GM19395 (cell line): ENCODE data around the gene VGLL4.
"Not testable (repeated sequence)": the region's sequence is repeated elsewhere in the genome, so short reads cannot be mapped to it uniquely, and the experiment has no call there.

Experiments
- ATAC-seq: cut with Tn5 transposase; IDR thresholded peaks from one replicate; pipeline ENCODE4 v1.9.1; 2021; ENCODE audit warnings: mild to moderate bottlenecking, moderate library complexity; ENCODE audit not compliant: unreplicated experiment

VGLL4 gene

DNA sequence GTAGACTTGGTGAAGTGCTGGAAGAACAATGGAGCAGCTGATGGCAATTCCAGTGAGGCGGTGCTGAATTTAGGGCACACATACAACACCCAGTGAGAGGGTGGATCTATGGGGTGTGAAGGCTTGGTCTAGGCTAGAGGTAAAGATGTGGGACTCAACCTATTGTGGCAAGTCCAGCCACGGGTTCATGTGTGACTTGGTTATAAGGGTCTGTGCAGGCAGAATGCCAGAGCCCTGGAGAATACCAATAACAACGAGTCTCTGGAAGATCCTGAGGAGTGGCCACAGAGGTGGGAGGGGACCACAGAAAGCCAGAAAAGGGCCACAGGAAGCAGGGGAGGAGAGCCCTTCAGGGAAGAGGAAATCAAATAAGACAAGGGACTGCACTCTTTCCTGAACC, 55.0 kb downstream of the VGLL4 start:
- ATAC-seq = no peak

- ATAC-seq = no peak
These were observed 55.4 kb downstream of the VGLL4 start for GRCh38 chr3:11588338-11588737.

GRCh38 chr3:11587766-11588165, 55.9 kb downstream of the VGLL4 start:
- ATAC-seq = no peak

DNA sequence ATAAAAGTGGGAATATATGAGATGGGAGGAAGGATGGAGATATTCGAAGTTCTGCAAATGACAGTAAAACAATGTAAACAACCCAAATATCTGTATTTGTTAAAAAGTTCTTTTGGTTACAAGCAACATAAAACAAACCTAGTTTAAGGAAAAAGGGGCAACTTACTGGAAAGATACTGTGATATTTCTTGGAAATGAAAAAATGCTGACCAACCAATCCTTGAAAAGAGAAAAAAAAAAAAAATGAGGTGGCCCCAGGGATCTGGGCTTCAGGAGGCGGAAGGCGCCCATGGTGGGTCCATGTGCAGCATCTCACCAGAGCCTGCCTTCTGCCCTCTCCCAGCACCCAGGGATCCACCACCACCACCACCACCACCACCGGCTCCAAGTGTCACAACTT, 59.1 kb downstream of the VGLL4 start:
- ATAC-seq = no peak

- no peak for ATAC-seq
These were observed 60.1 kb downstream of the VGLL4 start for GRCh38 chr3:11583638-11584046.

DNA sequence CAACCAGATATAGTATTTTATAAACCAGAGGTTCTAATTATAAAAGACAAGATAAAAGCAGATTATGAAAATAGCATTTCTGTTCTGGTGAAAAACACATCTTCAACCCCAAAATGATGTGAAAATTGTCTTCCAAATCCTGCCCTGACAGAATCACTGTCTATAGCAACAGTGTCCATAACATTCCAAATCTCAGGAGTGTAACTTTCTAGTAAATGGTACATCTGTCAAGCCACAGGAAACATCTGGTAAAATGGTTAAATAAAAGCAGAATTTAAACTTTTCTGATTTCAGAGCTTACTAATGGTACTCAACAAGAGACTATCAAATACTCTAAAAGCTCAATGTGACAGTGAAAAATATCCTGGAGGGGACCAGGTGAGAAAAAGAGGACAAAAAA, 60.5 kb downstream of the VGLL4 start:
- no peak for ATAC-seq

DNA sequence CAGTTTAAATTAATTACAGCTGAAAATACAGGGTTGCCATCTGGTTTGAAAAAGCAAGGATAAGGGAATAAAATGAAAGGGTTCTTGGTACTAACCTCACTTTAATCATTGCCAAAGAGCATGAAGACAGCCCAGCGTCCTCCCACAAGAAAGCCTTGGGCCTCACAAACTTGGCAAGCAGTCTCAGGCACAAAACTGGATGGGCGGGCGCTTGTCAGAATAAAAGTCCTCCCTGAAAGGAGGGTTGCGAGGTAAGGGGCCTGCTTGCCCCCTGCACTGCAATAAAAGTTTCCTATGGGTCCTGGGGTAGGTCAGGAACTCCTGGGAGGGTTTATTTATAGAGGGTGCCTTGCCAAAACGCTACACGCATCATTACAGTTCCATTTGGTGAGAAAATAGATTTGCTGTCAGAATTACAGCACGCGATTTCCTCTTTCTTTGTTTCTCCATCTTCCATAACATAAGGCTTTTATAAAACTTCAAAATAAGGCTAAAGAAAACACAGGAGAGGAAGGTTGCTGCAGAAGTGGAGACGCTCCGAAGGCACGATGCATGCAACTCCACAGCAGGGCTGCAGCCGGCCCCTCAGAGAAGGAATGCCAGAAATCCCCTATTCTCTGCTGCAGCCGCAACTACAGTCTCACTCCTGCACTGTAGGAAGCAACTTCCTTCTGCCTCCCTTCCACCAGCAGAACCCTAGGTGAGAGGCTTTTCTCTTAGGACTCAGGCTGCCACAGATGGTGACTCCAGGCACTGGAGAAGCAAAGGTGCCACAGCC, 61.3 kb downstream of the VGLL4 start:
- peak; percentile 50 for ATAC-seq

DNA sequence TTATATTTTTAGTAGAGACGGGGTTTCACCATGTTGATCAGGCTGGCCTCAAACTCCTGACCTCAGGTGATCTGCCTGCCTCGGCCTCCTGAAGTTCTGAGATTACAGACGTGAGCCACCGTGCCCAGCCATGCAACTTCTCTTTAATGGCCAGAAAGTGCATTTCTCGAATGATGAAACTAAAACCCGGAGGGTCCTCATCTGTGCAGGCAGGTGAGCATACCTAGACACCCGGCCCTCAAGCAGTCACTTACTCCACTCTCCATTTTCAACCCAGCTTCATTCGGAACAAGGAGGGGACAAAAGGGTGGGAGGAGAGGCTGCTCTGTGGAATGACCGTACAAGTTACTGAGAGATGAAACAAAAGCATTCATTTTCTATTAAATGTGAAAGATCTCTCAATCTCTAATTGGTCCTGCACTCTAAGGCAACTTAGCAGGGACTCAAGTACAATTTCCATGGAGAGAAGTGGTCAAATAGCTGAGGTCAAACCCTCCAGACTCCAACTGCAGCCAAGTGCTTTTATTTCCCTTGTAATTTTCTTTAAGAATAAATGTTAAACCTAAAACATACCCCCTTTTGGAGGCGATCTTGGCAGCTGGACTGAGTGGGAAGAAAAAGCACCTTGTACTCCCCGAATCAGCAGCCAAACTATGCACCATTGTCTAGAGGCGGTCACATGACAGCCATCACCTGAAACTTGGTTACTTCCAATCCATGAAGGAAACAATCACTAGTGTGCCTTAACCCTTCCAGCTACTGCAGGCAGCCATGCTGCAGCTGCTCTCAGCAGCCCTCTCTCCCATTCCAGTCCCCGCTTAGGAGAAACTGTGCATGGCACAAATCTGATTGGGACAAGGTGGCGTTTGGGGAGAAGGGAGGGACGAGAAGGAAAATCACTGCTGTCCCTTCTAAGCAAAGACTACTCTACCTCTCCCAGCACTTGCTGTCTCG, 62.2 kb downstream of the VGLL4 start:
- ATAC-seq = no peak

- ATAC-seq = no peak
These were observed 63.1 kb downstream of the VGLL4 start for GRCh38 chr3:11580645-11581044.

GRCh38 chr3:11578169-11578568, 65.5 kb downstream of the VGLL4 start:
- ATAC-seq = no peak

- no peak for ATAC-seq
These were observed 67.3 kb downstream of the VGLL4 start for GRCh38 chr3:11576453-11576852.

GRCh38 chr3:11575677-11576076, 68.0 kb downstream of the VGLL4 start:
- ATAC-seq = no peak

DNA sequence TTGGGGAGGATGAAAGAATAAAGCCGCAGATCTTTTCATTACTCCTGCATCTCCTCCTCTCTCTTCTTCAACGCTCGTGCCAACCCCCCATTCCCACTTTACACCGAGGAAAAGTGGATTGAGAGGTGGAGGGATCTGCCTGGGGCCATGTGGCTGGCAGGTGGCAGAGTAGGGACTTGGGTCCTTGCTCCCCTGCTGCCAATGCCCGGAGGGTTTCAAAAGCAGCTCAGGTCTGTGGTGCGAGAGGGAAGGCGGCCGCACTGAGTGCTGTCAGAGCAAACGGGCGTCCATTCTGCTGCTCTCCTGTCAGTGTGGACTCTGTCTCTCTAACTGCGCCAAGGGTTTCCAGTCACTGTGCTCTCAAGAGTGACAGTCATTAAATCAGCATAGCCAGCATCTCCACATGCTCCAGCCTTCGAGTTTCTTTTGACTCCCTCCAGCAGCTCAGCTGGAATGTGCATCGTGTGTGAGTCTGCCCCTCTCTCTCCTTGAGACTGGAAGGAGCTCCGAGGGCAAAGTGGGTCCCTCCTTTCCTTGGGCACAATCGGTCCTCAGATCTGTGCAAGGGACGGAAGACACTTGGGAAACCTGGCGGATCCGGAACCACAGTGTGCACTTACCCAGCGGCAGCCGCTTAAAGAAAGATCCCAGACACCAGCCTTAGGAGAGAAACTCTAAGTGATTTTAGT, 68.6 kb downstream of the VGLL4 start:
- ATAC-seq = no peak

- not testable (repeated sequence) for ATAC-seq
These were observed 71.1 kb downstream of the VGLL4 start for GRCh38 chr3:11572660-11573059.

DNA sequence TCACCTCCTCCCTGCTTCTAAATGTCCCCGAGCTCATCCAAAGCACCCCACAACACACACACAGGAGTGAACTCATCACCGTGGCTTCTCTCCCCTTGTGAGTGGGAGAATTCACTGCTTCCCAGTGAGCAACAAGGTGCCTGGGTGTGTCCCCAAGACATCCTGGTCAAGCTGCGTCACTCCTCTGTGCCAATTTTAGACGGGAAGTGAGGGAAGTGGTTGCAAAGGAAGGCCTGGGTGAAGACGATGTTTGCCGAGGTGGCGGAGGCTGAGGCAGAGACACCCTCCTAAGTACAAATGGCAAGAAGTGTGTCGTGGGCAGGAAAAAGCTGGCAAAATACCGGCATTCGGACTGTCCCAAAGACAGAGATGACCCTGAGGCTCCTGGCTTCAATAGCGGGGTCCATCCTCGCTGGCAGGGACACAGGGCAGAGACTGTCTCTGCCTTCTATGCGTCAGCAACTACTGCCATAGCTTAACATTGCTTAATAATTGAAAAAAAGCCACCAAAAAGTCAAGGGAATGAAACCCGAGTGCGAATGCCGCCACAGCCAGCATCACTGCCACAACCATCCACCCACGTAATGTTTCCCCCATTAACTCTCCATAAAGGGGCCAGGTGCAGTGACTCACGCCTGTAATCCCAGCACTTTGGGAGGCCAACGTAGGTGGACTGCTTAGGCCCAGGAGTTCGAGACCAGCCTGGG, 72.8 kb downstream of the VGLL4 start:
- no peak for ATAC-seq

DNA sequence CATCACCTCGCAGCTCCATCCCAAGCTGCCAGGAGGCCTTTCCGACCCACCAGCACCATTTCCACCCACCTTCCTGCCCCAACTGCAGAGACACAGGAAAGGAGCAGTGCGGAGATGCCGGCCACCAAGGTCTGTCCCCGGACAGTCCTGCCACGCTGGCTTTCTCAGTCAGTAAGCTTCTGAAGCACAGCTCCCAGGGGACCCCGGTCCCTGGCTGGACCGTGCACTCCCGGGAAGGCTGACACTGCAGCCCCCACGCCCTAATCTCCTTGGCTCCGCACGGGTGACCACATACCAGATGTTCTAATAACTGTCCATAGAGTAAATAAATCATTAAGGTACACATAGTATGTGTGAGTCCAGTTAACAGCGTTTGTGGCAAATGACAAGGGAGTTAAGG, 73.5 kb downstream of the VGLL4 start:
- no peak for ATAC-seq

DNA sequence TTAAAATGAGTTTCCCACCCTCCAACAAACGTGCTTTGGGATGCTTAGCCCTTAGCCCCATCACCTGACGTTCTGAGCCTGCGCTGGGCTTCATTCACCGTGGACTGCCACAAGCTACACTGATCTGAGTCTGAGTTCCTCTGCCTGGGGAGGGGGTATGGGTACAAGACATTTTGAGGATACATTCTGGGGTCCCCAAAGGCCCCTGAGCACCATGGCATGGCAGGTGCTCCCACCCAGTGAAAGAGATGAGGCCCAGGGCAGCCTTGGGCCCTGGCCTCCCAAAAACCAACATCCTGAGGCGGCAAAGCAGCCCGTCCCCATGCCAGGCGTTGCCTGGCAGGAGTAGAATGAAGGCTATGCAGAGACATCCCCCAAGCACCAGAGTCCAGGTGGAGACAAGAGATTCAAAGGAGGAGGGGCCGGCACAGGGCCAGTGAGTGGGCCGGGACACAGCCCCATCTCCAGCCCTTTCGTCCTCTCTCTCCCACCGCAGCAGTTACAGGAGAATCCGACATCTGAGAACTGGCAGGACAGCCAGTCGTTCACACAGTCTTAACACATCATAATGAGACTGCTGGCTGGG, 74.5 kb downstream of the VGLL4 start:
- no peak for ATAC-seq

- ATAC-seq = no peak
These were observed 75.1 kb downstream of the VGLL4 start for GRCh38 chr3:11568503-11569155.

DNA sequence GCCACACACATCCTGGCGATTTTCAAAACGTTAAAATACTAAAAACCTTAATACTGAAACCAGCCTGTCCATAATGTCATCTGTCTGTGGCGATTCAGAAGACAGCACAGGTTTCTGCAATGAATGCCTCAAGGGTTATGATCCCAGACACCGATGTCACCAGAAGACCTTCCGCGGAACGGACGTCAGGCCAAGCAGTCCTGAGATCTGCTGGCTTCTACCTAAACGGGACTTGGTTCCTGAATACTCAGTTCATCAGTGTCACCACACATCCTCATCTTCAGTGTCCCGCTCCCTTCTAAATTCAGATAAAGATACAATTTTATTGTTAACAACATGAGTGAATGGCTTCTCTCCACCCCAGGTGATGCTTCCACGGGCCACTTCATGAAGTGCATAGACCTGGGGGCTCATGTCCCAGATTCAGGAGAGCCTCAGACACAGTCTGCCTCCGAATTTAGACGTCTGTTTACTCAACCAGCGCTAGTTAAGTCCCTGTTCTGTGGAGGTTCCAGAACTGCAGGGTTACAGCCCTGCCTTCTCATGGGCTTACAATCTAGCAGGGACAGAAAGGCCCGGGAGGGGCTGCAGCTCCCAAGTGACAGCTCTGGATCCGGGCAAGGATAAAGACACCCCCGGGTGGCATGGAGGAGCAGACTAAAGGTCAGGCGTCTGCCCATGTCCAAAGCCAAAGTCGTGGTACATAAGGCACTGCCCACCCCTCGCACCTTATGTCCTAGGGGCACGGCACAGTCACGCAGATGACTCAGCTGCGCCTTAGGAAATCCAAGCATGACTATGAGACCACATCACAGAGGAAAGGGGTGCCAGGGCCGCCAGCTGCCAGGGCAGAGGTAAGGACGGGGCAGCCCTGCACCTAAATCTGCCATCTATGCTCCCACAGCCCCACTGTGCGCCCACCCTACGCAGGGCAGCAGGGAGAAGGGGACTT, 75.9 kb downstream of the VGLL4 start:
- ATAC-seq = no peak
